Fibroblast of pulmonary artery (primary cell): ENCODE data around the gene RAB3C.

Source experiments
- DNase-seq: peaks from one replicate; pipeline ENCODE4 v3.0.0-alpha.2; 2010; ENCODE audit warnings: low read depth
- H3K4me3 ChIP-seq: replicated peaks from 2 replicates; pipeline ENCODE4 v1.5.1; 2011; ENCODE audit warnings: low read depth, mild to moderate bottlenecking, control low read depth, low read length, moderate library complexity
- CTCF ChIP-seq: IDR thresholded peaks from 2 replicates; pipeline ENCODE4 v1.5.1; 2011; ENCODE audit warnings: mild to moderate bottlenecking, control low read depth, low read length, inconsistent platforms; ENCODE audit errors: missing control alignments

The RAB3C gene

GRCh38 chr5:58794875-58795274 lies 212.0 kb downstream of the RAB3C start:
- no peak overlapping the region for H3K4me3 ChIP-seq
- no peak for TF ChIP-seq CTCF
- no peak for DNase-seq

- no peak for DNase-seq
- no peak for TF ChIP-seq CTCF
These were observed 212.5 kb downstream of the RAB3C start for GRCh38 chr5:58795327-58795726.

GRCh38 chr5:58797021-58797420 lies 214.1 kb downstream of the RAB3C start:
- DNase-seq: no peak
- no peak for TF ChIP-seq CTCF
- H3K4me3 ChIP-seq: no peak overlapping the region

More at GRCh38 chr5:58795327-58795726, 212.5 kb downstream of the RAB3C start:
- no peak overlapping the region for H3K4me3 ChIP-seq

- no peak for DNase-seq
- no peak for TF ChIP-seq CTCF
- no peak overlapping the region for H3K4me3 ChIP-seq
These were observed 217.5 kb downstream of the RAB3C start for GRCh38 chr5:58800356-58800755.

- no peak for TF ChIP-seq CTCF
- H3K4me3 ChIP-seq: no peak overlapping the region
These were observed 218.1 kb downstream of the RAB3C start for GRCh38 chr5:58800861-58801540.

GRCh38 chr5:58803056-58803455 lies 220.2 kb downstream of the RAB3C start:
- no peak for TF ChIP-seq CTCF
- no peak overlapping the region for H3K4me3 ChIP-seq
- no peak for DNase-seq

More at GRCh38 chr5:58800861-58801540, 218.1 kb downstream of the RAB3C start:
- peak; percentile 0 for DNase-seq

- H3K4me3 ChIP-seq: no peak overlapping the region
- DNase-seq: no peak
- TF ChIP-seq CTCF: no peak
These were observed 221.4 kb downstream of the RAB3C start for GRCh38 chr5:58804291-58804690.
